HCT116 (cell line): ENCODE results near the gene MEF2D.

Experiments used
- CTCF ChIP-seq, 3 experiments: fragments of 200-600 bp in 1 of 3; sonication (generic) in 1 of 3; IDR thresholded peaks in 2 of 3; conservative IDR thresholded peaks in 1 of 3; 2 replicates each; pipeline ENCODE4 v1.5.1; 2012 to 2017; ENCODE audit warnings: low read depth in 2 of 3, low read length in 2 of 3, antibody characterized with exemption in 1 of 3, borderline replicate concordance in 1 of 3, control low read depth in 1 of 3, mild to moderate bottlenecking in 1 of 3, mixed read lengths in 1 of 3, mixed run types in 1 of 3, moderate library complexity in 1 of 3; ENCODE audit not compliant: insufficient read depth in 1 of 3
- ELF1 ChIP-seq: IDR thresholded peaks from 2 replicates; pipeline ENCODE4 v1.6.1; 2012; ENCODE audit warnings: low read depth, borderline replicate concordance
- EZH2 ChIP-seq: fragments of 200-600 bp; sonication (generic); IDR thresholded peaks from 2 replicates; pipeline ENCODE4 v1.6.1; 2017; ENCODE audit warnings: antibody characterized with exemption, mixed run types
- POLR2AphosphoS5 ChIP-seq: IDR thresholded peaks from 2 replicates; pipeline ENCODE4 v1.6.1; 2011; ENCODE audit warnings: mild to moderate bottlenecking, low read depth, low read length, moderate library complexity
- ZNF274 ChIP-seq: fragments of 200-500 bp; sonication (Bioruptor generic); IDR thresholded peaks from 2 replicates; pipeline ENCODE4 v1.6.1; 2014; ENCODE audit warnings: mild to moderate bottlenecking, low read depth, low read length, inconsistent platforms
- TF ChIP-seq, protein P1 (sequence below): IDR thresholded peaks from 2 replicates; pipeline ENCODE4 v1.6.1; 2012

DNA sequence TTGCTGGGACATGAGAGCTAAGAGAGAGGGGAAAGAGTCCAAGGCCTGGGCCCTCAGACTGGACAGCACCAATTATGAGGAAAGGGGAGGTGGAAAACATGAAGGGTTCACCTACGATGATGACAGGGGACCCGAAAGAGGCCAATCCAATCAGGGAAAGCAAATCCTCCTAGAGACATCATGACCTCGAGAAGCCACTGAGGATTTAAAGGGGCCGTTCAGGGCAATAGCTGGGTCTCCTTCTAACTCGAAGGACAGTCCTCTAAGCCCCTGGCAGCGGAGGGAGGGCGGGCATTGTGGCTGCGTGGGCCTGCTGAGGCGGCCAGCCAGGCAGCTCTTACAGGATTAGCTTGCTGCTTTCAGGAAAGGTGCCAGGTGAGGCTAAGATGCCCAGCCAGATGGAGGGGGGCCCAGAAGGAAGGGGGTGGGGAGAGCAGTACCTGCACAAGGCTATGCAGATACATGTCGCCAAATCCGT lies 7.4 kb downstream of the MEF2D start:
- TF ChIP-seq CTCF (IDR thresholded peaks at IDR 0.05 in 2 of 3, conservative IDR thresholded peaks at IDR 0.05 in 1 of 3; ENCODE audit: borderline replicate concordance in 1 of 3, insufficient read depth in 1 of 3, low read depth in 2 of 3, low read length in 2 of 3): no peak
- TF ChIP-seq POLR2AphosphoS5: no peak
- TF ChIP-seq ZNF274: no peak
- no peak for TF ChIP-seq EZH2
- TF ChIP-seq ELF1: no peak
- TF ChIP-seq, protein P1, sequence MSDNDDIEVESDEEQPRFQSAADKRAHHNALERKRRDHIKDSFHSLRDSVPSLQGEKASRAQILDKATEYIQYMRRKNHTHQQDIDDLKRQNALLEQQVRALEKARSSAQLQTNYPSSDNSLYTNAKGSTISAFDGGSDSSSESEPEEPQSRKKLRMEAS: no peak
